Sigmoid colon (tissue), 7 donors: Measurements from ENCODE around the gene ITK. TPM values are rescaled to one million over a fixed set of nuclear protein-coding genes. Genes with fewer than 3 reads are reported as not detected.

Experiments used
- DNase-seq: peaks from one replicate; pipeline ENCODE4 v3.0.0-alpha.2; 2019
- H3K27ac ChIP-seq, 4 donors: fragments of 200-600 bp; sonication (generic); one replicate each; pipeline ENCODE4 v1.5.1; 2016 to 2019; ENCODE audit warnings: mild to moderate bottlenecking in 1 of 4
- H3K27me3 ChIP-seq, 3 donors: fragments of 200-600 bp; sonication (generic); one replicate each; pipeline ENCODE4 v1.5.1; 2019; ENCODE audit warnings: mild to moderate bottlenecking in 1 of 3
- H3K36me3 ChIP-seq, 4 donors: fragments of 200-600 bp; sonication (generic); one replicate each; pipeline ENCODE4 v1.5.1; 2016 to 2019
- H3K4me1 ChIP-seq, 4 donors: fragments of 200-600 bp; sonication (generic); one replicate each; pipeline ENCODE4 v1.5.1; 2017 to 2019
- H3K4me3 ChIP-seq, 4 donors: fragments of 200-600 bp; sonication (generic); one replicate each; pipeline ENCODE4 v1.5.1; 2017 to 2019; ENCODE audit warnings: mild to moderate bottlenecking in 2 of 4, moderate library complexity in 1 of 4
- H3K9me3 ChIP-seq, 4 donors: fragments of 200-600 bp in 3 of 4; sonication (generic) in 3 of 4; one replicate each; pipeline versions ENCODE4 v1.5.1 to v1.6.1; 2013 to 2019
- EP300 ChIP-seq, 4 donors: sonication (generic); formaldehyde crosslinking; IDR thresholded peaks; one replicate each; pipeline ENCODE4 v1.6.1; 2017; ENCODE audit warnings: antibody characterized with exemption in 4 of 4
- POLR2A ChIP-seq, 2 donors: fragments of 450-650 bp; IDR thresholded peaks; one replicate each; pipeline ENCODE4 v1.6.1; 2016; ENCODE audit warnings: antibody characterized with exemption in 2 of 2, mild to moderate bottlenecking in 2 of 2, moderate library complexity in 2 of 2
- POLR2AphosphoS5 ChIP-seq, 4 donors: sonication (generic); formaldehyde crosslinking; IDR thresholded peaks; one replicate each; pipeline ENCODE4 v1.6.1; 2017; ENCODE audit warnings: antibody characterized with exemption in 4 of 4
- WGBS, 2 donors: extraction: QIAGEN DNeasy Blood & Tissue Kit; methylation state at CpG; one replicate each; pipeline ENCODE4 v1.1.7; 2013; 5-methylcytosine and 5-hydroxymethylcytosine counted together
- intact Hi-C: fragments of 100-400 bp; cut with DNase I; formaldehyde crosslinking; loops from one replicate; pipeline ENCODE4 v1.15.1; 2023
- polyA plus RNA-seq, 3 donors: library from polyadenylated mRNA; stranded (reverse); fragments of 200-250 nt; gene quantifications; one replicate each; pipeline ENCODE4 v1.2.3, GENCODE V29; 2013
- total RNA-seq, 4 donors: library from RNA; depleted of rRNA; stranded (reverse); fragments of >200 nt; gene quantifications; one replicate each; pipeline ENCODE4 v1.1.0, GENCODE V29; 2016
- TF ChIP-seq, protein P1 (sequence below), 4 experiments: fragments of 450-650 bp in 3 of 4; fragments of 200-600 bp in 1 of 4; IDR thresholded peaks; one replicate each; pipeline ENCODE4 v1.5.1; 2016 to 2019; ENCODE audit warnings: antibody characterized with exemption in 4 of 4, mild to moderate bottlenecking in 3 of 4, moderate library complexity in 2 of 4
- donor health status: healthy with polysubstance abuse.
- donor health status: Bipolar disorder and iron deficiency.
- donor health status: healthy.

The ITK gene
- total RNA-seq, result 1 to 10 TPM; 1.1 to 6.6 (median 1.7) TPM
- polyA plus RNA-seq, result 10 to 100 TPM in 1 of 3 donors, under 1 TPM in 2; 0.60 to 15.1 (median 0.92) TPM

DNA sequence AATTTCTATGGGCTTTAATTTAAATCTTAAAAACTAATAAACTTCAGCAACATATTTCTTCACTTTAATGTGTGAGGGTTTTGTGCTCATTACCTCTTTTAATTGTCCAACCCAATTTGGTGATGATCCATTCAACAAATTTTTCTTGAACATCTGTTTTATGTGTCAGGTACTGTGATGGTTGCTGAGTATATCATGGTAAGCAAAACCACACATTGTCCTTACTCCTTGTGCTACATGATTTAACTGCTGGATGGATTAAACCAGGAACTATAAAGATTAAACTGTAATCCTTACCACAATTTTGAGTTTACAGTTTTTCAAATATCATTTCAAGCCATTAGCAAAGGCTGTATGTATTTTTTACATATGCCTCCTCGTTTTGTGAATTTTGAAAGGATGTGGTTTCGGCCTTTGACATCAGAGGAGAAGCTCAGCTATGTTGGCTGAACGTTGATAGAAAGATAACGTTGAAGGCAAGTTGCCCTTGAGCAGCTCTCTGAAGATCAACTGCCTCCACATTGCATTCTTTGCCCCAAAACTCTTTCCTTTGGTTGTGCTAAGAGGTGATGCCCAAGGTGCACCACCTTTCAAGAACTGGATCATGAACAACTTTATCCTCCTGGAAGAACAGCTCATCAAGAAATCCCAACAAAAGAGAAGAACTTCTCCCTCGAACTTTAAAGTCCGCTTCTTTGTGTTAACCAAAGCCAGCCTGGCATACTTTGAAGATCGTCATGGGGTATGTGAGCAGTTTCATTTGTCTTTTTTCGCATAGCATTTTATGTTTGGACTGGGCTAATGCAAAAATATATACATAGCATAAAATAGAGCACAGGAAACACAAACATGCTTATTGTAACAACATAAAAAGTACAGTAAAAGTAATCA lies at the start of gene ITK:
ITK (plus strand) TSS at position 467 of the 891 bp plus-strand sequence; CDS start at position 605, 138 bp downstream.
- 67 to 73% methylated on average over 8 of the region's 8 CpGs for WGBS, 2 donors
- H3K9me3 ChIP-seq, result peaks cover 0 to 3% (median 0%) of the 10 kb centered on the region in 4 donors
- intact Hi-C loops, result no loop called here
- no peak within 1 kb of the TSS for H3K4me3 ChIP-seq
- H3K27ac ChIP-seq, result no peak within 1 kb of the TSS
- no peaks in the 10 kb centered on the region for H3K36me3 ChIP-seq
- TF ChIP-seq POLR2AphosphoS5 (IDR thresholded peaks at IDR 0.05), result no peak
- no peak for TF ChIP-seq POLR2A (IDR thresholded peaks at IDR 0.05)
- TF ChIP-seq, protein P1, sequence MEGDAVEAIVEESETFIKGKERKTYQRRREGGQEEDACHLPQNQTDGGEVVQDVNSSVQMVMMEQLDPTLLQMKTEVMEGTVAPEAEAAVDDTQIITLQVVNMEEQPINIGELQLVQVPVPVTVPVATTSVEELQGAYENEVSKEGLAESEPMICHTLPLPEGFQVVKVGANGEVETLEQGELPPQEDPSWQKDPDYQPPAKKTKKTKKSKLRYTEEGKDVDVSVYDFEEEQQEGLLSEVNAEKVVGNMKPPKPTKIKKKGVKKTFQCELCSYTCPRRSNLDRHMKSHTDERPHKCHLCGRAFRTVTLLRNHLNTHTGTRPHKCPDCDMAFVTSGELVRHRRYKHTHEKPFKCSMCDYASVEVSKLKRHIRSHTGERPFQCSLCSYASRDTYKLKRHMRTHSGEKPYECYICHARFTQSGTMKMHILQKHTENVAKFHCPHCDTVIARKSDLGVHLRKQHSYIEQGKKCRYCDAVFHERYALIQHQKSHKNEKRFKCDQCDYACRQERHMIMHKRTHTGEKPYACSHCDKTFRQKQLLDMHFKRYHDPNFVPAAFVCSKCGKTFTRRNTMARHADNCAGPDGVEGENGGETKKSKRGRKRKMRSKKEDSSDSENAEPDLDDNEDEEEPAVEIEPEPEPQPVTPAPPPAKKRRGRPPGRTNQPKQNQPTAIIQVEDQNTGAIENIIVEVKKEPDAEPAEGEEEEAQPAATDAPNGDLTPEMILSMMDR (IDR thresholded peaks at IDR 0.05), result no peak
- no peak for TF ChIP-seq EP300 (IDR thresholded peaks at IDR 0.05)
- H3K27me3 ChIP-seq, result no peaks in the 10 kb centered on the region
- no peak for DNase-seq
- no peaks in the 10 kb centered on the region for H3K4me1 ChIP-seq

- intact Hi-C loops, result no loop called here
- Histone ChIP-seq H3K27me3 (no peaks in the 10 kb centered on the region), H3K4me1 (no peaks in the 10 kb centered on the region), H3K36me3 (no peaks in the 10 kb centered on the region), H3K9me3 (no peaks in the 10 kb centered on the region), H3K27ac (no peak overlapping the region), H3K4me3 (no peak overlapping the region)
- 72 to 82% methylated on average over 7 of the region's 7 CpGs for WGBS, 2 donors
- DNase-seq, result peak; percentile 21
- TF ChIP-seq POLR2AphosphoS5 (IDR thresholded peaks at IDR 0.05) (no peak), POLR2A (IDR thresholded peaks at IDR 0.05) (no peak), EP300 (IDR thresholded peaks at IDR 0.05) (no peak)
- TF ChIP-seq, protein P1 (IDR thresholded peaks at IDR 0.05), result no peak
Observed at GRCh38 chr5:157130925-157131324, 49.7 kb upstream of the ITK start.

DNA sequence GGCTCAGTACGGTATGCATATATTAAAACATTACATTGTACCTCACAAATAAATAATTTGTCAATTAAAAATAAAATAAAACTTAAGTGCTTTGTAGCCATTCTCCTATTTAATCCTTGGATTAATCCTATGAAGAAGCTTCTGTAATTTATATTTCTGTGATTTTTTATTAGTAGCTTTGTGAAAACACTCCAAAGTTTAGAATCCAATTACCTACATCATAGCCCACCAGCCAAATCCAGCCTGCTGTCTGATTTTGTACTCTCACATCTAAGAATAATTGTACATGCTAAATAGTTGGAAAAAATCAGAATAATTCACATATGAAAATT lies 48.4 kb upstream of the ITK start:
- intact Hi-C loops, result no loop called here

GRCh38 chr5:157137691-157138090 lies 42.9 kb upstream of the ITK start:
- Histone ChIP-seq H3K36me3 (peaks cover 0 to 27% (median 2%) of the 10 kb centered on the region in 4 donors), H3K27ac (no peak overlapping the region), H3K27me3 (no peaks in the 10 kb centered on the region), H3K4me3 (no peak overlapping the region), H3K9me3 (no peaks in the 10 kb centered on the region), H3K4me1 (peaks cover 0 to 21% (median 11%) of the 10 kb centered on the region in 4 donors)
- TF ChIP-seq POLR2A (IDR thresholded peaks at IDR 0.05) (no peak), EP300 (IDR thresholded peaks at IDR 0.05) (no peak), POLR2AphosphoS5 (IDR thresholded peaks at IDR 0.05) (no peak)
- TF ChIP-seq, protein P1 (IDR thresholded peaks at IDR 0.05), result no peak
- peak; percentile 21 for DNase-seq
- WGBS, 2 donors, result 96 to 97% methylated on average over 6 of the region's 6 CpGs
- intact Hi-C loops, result no loop called here

More for the DNA sequence above, 48.4 kb upstream of the ITK start:
- TF ChIP-seq EP300 (IDR thresholded peaks at IDR 0.05) (no peak), POLR2AphosphoS5 (IDR thresholded peaks at IDR 0.05) (no peak), POLR2A (IDR thresholded peaks at IDR 0.05) (no peak)
- TF ChIP-seq, protein P1 (IDR thresholded peaks at IDR 0.05), result no peak
- Histone ChIP-seq H3K4me1 (no peaks in the 10 kb centered on the region), H3K4me3 (no peak overlapping the region), H3K27me3 (no peaks in the 10 kb centered on the region), H3K36me3 (peaks cover 0 to 7% (median under 1%) of the 10 kb centered on the region in 4 donors), H3K27ac (no peak overlapping the region), H3K9me3 (no peaks in the 10 kb centered on the region)
- no peak for DNase-seq
- 6 to 14% methylated on average over 1 of the region's 1 CpG for WGBS, 2 donors
